GM15510 (cell line): ENCODE data around the gene WDR33.

Source experiments
- POLR2A ChIP-seq: IDR thresholded peaks from 3 replicates; pipeline ENCODE4 v1.6.1; 2011; ENCODE audit warnings: borderline replicate concordance; ENCODE audit not compliant: insufficient read length; ENCODE audit errors: extremely low read depth

Gene WDR33

DNA sequence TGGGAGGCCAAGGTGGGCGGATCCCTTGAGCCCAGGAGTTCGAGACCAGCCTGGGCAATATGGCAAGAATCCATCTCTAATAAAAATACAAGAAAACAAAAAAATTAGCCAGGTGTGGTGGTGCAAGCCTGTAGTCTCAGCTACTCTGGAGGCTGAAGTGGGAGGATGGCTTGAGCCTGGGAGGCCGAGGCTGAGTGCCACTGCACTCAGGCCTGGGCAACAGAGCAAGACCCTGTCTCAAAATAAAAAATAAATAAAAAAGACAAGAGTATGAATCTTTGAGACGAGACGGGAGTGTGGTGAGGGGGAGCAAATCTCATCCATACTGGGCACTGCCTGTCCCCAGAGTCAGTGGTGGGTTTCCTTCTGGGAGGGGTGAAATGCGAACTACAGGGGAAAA is 152.8 kb downstream of the WDR33 start:
- TF ChIP-seq POLR2A: no peak

DNA sequence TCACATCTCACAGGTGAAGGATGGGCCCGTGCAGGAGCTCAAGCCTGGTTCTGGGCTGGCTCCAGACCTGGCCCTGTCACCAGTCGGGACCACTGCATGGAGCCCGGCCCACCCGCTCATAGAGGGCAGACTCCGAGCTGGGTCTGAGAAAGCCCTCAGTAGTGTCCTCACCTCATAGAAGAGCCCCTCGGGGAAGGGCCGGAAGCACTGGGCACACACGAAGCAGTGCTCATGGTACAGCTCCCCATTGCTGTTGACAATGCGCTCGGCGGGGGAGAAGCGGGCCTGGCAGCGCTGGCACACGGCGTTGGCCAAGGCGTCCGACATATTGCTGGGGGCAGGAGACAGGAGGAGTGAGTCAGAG is 153.8 kb downstream of the WDR33 start:
- no peak for TF ChIP-seq POLR2A

GRCh38 chr2:127656569-127657231 is 154.3 kb downstream of the WDR33 start:
- no peak for TF ChIP-seq POLR2A

DNA sequence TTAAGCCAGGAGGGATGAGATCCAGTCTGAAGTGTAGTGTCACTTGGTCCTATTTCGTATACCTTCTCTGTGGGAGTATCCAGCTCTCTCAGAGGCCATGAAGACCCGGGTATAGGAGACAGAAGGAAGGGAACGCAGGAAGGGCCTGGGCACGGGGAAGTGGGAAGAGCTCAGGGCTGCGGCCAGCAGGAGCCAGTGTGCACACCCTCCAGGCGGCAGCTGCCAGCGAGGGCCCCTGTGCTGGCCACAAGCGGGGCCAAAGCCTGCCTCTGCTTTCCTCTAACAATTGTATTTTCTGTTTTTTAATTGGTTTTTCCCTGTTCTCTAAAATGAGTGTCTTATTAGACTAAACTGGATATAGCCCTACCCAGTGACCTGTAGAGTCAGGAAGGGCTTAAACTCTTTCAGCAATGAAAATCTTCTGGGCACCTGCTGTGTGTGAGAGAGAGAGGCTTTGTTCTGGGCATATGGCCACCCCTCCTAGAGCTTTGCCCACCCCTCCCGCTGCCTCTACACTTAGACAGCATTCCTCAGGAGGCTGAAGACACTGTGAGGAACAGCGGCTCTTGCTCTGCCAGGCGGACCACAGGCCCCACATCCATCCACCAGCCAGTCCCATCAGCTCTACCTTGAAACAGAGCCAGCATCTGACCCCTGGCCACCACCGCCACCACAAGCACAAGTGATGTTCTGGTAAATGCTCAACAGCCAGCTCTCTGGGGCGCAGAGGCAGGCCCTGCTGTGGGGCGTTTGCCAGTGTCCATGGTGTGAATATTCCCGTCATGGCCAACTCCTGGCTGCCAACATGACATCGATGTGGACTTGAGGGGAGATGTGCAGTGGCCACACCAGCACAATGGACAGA is 155.5 kb downstream of the WDR33 start:
- TF ChIP-seq POLR2A: no peak

DNA sequence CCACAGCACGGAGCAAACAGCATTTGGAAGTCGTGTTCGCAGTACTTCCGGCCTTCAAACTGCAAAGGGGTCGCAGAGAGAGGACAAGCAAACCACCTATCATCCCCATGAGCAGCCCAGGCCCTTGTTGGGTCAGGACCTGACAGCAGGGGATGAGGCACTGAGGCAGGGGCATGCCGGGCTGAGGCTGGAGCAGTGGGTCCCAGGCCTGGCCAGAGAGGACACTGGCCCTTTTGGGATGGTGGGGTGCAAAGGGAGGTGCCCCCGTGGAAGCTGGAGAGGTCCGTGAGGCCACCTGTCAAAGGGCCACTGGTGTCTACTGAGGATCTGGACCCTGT is 156.2 kb downstream of the WDR33 start:
- TF ChIP-seq POLR2A: no peak

DNA sequence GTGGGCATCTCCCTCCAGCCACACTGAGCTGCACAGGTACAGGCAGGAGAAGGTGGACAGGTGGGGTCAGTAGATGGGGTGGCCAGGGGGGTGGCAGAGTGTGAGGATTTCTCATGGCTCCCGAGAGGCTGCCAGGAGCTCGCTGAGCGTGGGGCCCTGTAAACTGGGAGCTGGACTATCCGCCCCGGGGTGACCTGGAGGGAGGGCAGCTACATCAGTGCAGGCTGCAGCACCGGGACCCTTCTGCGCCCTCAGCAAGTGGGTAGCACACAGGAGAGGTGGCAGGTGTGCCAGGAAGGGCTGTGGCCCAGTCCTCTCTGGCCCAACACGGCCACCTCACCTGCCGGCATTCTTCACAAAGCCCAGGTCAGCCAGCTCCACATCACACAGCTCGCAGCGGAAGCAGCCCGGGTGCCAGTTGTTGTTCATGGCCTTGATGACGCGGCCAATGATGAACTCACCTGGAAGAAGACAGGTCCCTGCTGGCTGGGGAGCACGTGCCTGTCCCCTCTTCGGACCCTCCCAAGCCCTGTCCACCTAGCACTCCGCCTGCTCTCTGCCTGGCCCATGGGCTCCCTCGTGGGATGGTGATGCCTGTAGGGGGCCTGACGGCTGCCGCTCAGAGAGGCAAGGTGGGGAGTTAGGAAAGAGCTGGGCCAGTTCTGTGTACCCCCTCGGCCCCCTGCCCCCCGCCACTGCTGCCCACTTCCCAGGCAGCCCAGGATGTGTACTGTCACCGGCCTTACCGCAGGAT is 156.7 kb downstream of the WDR33 start:
- no peak for TF ChIP-seq POLR2A

DNA sequence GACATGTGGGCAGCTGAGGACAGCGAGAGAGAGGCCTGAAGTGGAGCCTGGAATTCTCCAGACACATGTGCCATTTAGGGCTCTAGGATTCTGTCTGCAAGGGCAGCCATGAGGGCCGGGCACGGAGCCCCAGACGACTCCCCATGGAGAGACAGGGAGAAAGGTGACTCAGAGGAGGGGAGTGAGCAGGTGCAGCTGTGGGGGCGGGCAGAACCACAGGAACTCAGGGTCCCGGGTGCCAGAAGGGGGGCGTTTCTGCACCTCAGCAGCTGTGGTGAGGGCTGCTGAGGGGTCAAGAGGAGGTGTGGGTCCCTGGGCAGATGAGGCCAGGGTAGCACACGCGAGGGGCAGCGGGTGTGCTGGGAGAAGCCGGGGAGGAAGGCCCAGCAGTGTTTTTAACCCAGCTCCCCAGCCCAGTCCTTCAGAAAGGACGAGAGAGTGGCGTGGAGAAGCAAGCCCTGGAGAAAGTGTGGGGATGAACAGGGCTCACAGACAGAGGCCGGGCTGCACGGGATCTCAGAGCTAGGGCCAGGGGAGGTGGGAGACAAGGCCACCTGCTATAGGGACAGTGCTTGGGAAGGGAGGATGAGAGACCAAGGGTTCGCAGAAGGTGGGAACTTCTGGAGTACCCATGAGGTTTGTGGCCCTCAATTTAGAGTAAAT is 157.4 kb downstream of the WDR33 start:
- TF ChIP-seq POLR2A: no peak

- no peak for TF ChIP-seq POLR2A
These were observed 158.1 kb downstream of the WDR33 start for GRCh38 chr2:127652786-127653357.

GRCh38 chr2:127651971-127652550 is 158.9 kb downstream of the WDR33 start:
- TF ChIP-seq POLR2A: no peak

GRCh38 chr2:127651381-127651809 is 159.6 kb downstream of the WDR33 start:
- no peak for TF ChIP-seq POLR2A
